Measurements from ENCODE around the gene PARP4.
A peak's percentile ranks its signal among the peaks of the same experiment; 100 is the strongest.

Gene PARP4

DNA sequence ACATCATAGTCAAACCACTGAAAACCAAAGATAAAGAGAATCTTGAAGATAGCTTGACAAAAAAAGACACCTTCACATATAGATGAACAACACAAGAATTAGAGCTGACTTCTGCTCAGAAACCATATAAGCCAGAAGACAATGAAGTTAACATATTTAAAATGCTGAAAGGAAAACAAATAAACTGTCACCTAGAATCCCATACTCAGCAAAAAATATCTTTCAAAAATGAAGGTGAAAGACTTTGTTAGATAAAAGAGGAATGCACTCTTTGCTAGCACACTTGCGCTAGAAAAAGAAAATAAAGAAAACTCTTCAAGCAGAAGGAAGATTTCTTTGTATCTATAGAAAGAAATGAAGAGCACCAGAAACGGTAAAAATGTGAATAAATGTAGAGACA is 49.5 kb downstream of the PARP4 start:
- no peak for TF ChIP-seq CTCF (conservative IDR thresholded peaks at IDR 0.05; ENCODE audit: low read depth, low read length)
- no peak overlapping the region for H3K4me3 ChIP-seq (IDR thresholded peaks at IDR 0.05; ENCODE audit: insufficient read depth, low read depth, low read length)
- no peaks in the 10 kb centered on the region for H3K36me3 ChIP-seq (ENCODE audit: insufficient read depth)
- H3K79me2 ChIP-seq (ENCODE audit: insufficient read depth, low read depth), result no peaks in the 10 kb centered on the region
- H3K27me3 ChIP-seq (ENCODE audit: insufficient read depth, low read depth), result no peaks in the 10 kb centered on the region
- H4K20me1 ChIP-seq (ENCODE audit: insufficient read depth), result no peaks in the 10 kb centered on the region
- no peak overlapping the region for H3K9ac ChIP-seq
- H2AFZ ChIP-seq (ENCODE audit: low read depth), result no peak overlapping the region
- H3K4me2 ChIP-seq, result no peak overlapping the region
- no peak overlapping the region for H3K27ac ChIP-seq
- peaks cover 19% of the 10 kb centered on the region for H3K4me1 ChIP-seq (ENCODE audit: low read depth, poor library complexity, severe bottlenecking)

DNA sequence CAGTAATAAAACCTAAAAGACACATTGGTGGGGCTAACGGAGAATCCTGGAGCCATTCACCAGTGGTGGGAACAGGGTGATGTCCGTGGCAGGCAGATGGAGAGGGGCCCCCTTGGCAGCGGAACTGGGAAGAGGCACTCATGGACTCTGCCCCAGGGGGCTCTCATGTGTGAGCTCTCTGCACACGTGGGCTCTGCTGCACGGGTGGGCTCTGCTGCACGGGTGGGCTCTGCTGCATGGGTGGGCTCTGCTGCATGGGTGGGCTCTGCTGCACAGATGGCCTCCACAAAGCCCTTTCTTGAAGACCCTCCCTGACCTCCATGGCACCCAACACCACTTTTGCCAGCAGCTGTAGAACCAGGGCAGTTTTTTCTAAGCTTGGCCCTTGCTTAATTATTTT is 52.3 kb downstream of the PARP4 start:
- Histone ChIP-seq H3K4me3 (IDR thresholded peaks at IDR 0.05; ENCODE audit: insufficient read depth, low read depth, low read length) (no peak overlapping the region), H4K20me1 (ENCODE audit: insufficient read depth) (no peaks in the 10 kb centered on the region), H3K4me2 (no peak overlapping the region; the same call in 1 of the 2 replicates), H3K27me3 (ENCODE audit: insufficient read depth, low read depth) (no peaks in the 10 kb centered on the region), H2AFZ (ENCODE audit: low read depth) (no peak overlapping the region), H3K9ac (no peak overlapping the region), H3K36me3 (ENCODE audit: insufficient read depth) (no peaks in the 10 kb centered on the region), H3K79me2 (ENCODE audit: insufficient read depth, low read depth) (no peaks in the 10 kb centered on the region), H3K4me1 (ENCODE audit: low read depth, poor library complexity, severe bottlenecking) (peaks cover 29% of the 10 kb centered on the region), H3K27ac (no peak overlapping the region)
- no peak for TF ChIP-seq CTCF (conservative IDR thresholded peaks at IDR 0.05; ENCODE audit: low read depth, low read length)

DNA sequence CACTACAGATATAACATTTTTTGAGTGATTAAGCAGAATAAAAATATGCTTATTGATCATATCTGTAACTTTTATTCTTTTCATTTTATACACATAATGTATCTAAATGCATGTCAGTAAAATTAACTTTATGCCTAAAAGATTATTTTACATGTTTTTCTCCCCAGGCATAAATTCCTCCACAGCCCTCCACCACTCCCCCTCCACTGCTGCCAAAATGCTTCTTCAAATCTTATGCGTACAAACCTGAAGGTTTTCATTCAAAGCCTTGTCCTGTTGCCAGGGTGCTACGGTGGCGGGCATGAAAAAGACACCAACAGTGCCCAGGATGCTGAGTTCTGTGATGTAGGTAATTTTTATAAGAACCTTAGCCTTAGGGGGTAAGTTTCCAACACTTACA is 52.9 kb downstream of the PARP4 start:
- Histone ChIP-seq H3K36me3 (ENCODE audit: insufficient read depth) (no peaks in the 10 kb centered on the region), H3K27ac (no peak overlapping the region), H3K9ac (no peak overlapping the region), H3K4me1 (ENCODE audit: low read depth, poor library complexity, severe bottlenecking) (peaks cover 29% of the 10 kb centered on the region), H4K20me1 (ENCODE audit: insufficient read depth) (no peaks in the 10 kb centered on the region), H3K27me3 (ENCODE audit: insufficient read depth, low read depth) (no peaks in the 10 kb centered on the region), H3K4me3 (IDR thresholded peaks at IDR 0.05; ENCODE audit: insufficient read depth, low read depth, low read length) (no peak overlapping the region), H3K79me2 (ENCODE audit: insufficient read depth, low read depth) (no peaks in the 10 kb centered on the region), H3K4me2 (peak overlapping the region; percentile 53; the same call in 1 of the 2 replicates), H2AFZ (ENCODE audit: low read depth) (no peak overlapping the region)
- no peak for TF ChIP-seq CTCF (conservative IDR thresholded peaks at IDR 0.05; ENCODE audit: low read depth, low read length)

DNA sequence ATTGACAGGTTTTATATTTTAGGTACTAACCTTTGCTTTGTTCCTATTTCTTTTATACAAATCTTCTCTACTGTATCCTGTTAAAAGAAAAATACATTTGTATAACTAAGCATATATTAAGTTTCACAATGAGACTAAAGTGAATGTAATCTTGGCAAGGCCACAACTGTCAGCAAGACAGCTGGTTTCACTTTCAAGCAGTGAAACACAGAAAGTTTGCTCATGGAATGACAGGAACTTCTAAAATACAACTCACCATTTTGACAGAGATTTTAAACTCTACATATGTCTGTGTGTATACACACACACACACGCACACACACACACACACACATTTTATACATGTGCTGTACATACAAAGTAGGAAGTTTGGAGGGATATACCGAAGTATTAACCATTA is 53.3 kb downstream of the PARP4 start:
- no peak overlapping the region for H3K27ac ChIP-seq

More for the DNA sequence above, 53.3 kb downstream of the PARP4 start:
- Histone ChIP-seq H3K27me3 (ENCODE audit: insufficient read depth, low read depth) (no peaks in the 10 kb centered on the region), H3K79me2 (ENCODE audit: insufficient read depth, low read depth) (no peaks in the 10 kb centered on the region), H2AFZ (ENCODE audit: low read depth) (no peak overlapping the region), H3K9ac (no peak overlapping the region), H4K20me1 (ENCODE audit: insufficient read depth) (no peaks in the 10 kb centered on the region), H3K4me1 (ENCODE audit: low read depth, poor library complexity, severe bottlenecking) (peaks cover 29% of the 10 kb centered on the region), H3K4me3 (IDR thresholded peaks at IDR 0.05; ENCODE audit: insufficient read depth, low read depth, low read length) (no peak overlapping the region), H3K4me2 (peak overlapping the region; percentile 53; the same call in 1 of the 2 replicates), H3K36me3 (ENCODE audit: insufficient read depth) (no peaks in the 10 kb centered on the region)
- no peak for TF ChIP-seq CTCF (conservative IDR thresholded peaks at IDR 0.05; ENCODE audit: low read depth, low read length)

All from KMS-11 (cell line).